Sigmoid colon (tissue), 4 donors: ENCODE measurements around the gene C20orf173.

Source experiments
- EP300 ChIP-seq, 4 donors: sonication (generic); formaldehyde crosslinking; IDR thresholded peaks; one replicate each; pipeline ENCODE4 v1.6.1; 2017; ENCODE audit warnings: antibody characterized with exemption in 4 of 4
- POLR2AphosphoS5 ChIP-seq, 4 donors: sonication (generic); formaldehyde crosslinking; IDR thresholded peaks; one replicate each; pipeline ENCODE4 v1.6.1; 2017; ENCODE audit warnings: antibody characterized with exemption in 4 of 4
- TF ChIP-seq, protein P1 (sequence below), 4 experiments: fragments of 450-650 bp in 3 of 4; fragments of 200-600 bp in 1 of 4; IDR thresholded peaks; one replicate each; pipeline ENCODE4 v1.5.1; 2016 to 2019; ENCODE audit warnings: antibody characterized with exemption in 4 of 4, mild to moderate bottlenecking in 3 of 4, moderate library complexity in 2 of 4

DNA sequence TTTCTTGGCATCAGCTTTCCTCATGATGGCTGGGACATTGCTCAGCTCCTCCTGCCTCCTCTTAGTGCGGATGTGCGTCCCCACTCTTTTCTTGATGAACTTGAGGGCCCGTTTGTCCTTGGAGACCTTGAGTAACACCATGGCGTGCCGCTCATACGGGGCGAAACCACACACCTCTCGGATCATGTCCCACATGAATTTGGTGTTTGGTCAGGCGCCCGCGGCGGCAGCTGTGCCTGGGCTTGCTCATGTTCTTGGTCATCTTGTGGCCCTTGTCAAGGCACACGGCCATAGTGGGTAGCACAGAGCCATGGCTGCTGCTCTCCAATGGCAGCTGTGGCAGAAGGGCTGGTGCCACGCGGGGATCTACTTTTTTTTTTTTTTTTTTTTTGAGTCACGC, 15.0 kb upstream of the C20orf173 start:
- no peak for TF ChIP-seq POLR2AphosphoS5 (IDR thresholded peaks at IDR 0.05)
- TF ChIP-seq, protein P1, sequence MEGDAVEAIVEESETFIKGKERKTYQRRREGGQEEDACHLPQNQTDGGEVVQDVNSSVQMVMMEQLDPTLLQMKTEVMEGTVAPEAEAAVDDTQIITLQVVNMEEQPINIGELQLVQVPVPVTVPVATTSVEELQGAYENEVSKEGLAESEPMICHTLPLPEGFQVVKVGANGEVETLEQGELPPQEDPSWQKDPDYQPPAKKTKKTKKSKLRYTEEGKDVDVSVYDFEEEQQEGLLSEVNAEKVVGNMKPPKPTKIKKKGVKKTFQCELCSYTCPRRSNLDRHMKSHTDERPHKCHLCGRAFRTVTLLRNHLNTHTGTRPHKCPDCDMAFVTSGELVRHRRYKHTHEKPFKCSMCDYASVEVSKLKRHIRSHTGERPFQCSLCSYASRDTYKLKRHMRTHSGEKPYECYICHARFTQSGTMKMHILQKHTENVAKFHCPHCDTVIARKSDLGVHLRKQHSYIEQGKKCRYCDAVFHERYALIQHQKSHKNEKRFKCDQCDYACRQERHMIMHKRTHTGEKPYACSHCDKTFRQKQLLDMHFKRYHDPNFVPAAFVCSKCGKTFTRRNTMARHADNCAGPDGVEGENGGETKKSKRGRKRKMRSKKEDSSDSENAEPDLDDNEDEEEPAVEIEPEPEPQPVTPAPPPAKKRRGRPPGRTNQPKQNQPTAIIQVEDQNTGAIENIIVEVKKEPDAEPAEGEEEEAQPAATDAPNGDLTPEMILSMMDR (IDR thresholded peaks at IDR 0.05), result no peak
- no peak for TF ChIP-seq EP300 (IDR thresholded peaks at IDR 0.05)
